ENCODE data around the gene PCSK4.

GRCh38 chr19:1460033-1460995 lies 29.8 kb downstream of the PCSK4 start:
- TF ChIP-seq CTCF (IDR thresholded peaks at IDR 0.05): no peak
- TF ChIP-seq POLR2A (IDR thresholded peaks at IDR 0.05): no peak
- TF ChIP-seq EP300 (IDR thresholded peaks at IDR 0.05): no peak

Data from sigmoid colon (tissue), 4 donors.